B cell (primary cell): ENCODE data around the gene TUBA4B. TPM values are rescaled to one million over a fixed set of nuclear protein-coding genes. Genes with fewer than 3 reads are reported as not detected.

Experiments
- ATAC-seq: fragments of 200-7000 bp; cut with Tn5 transposase; one replicate; pipeline ENCODE4 v1.10.0; 2021; ENCODE audit warnings: low read depth, mild to moderate bottlenecking, moderate number of reproducible peaks, moderate library complexity
- CTCF ChIA-PET: fragments of 350-600 bp; sonication (Branson Sonifier 250); formaldehyde crosslinking; loops from one replicate; lab custom pipeline; 2021; ENCODE audit warnings: antibody characterized with exemption, inconsistent platforms; lab: Charles Lee
- POLR2A ChIA-PET: fragments of 350-600 bp; sonication (Branson Sonifier 250); formaldehyde crosslinking; loops from one replicate; lab custom pipeline; 2021; ENCODE audit warnings: antibody characterized with exemption; lab: Charles Lee
- DNase-seq: peaks from one replicate; pipeline ENCODE4 v3.0.0; 2013
- H2AFZ ChIP-seq: 2 replicates; pipeline ENCODE4 v1.6.1; 2012; ENCODE audit warnings: mild to moderate bottlenecking, low read depth, low read length; ENCODE audit not compliant: insufficient read depth, poor library complexity, severe bottlenecking
- H3K27ac ChIP-seq, 2 donors: 1 replicate in 1 of 2; 2 replicates in 1 of 2; pipeline ENCODE4 v1.5.1; 2012 to 2013; ENCODE audit warnings: low read length in 2 of 2, mild to moderate bottlenecking in 2 of 2, moderate library complexity in 1 of 2
- H3K27me3 ChIP-seq, 4 experiments: fragments of 200-600 bp in 1 of 4; sonication (generic) in 1 of 4; replicated peaks in 1 of 4; 1 replicate in 2 of 4; 2 replicates in 2 of 4; pipeline versions ENCODE4 v1.6.1 to v1.7.0; 2013 to 2016; ENCODE audit warnings: low read length in 3 of 4, mild to moderate bottlenecking in 2 of 4, mixed read lengths in 1 of 4, moderate library complexity in 1 of 4; ENCODE audit not compliant: insufficient read depth in 4 of 4, control insufficient read depth in 3 of 4; ENCODE audit errors: control extremely low read depth in 1 of 4
- H3K36me3 ChIP-seq, 2 experiments: replicated peaks in 1 of 2; 1 replicate in 1 of 2; 2 replicates in 1 of 2; pipeline versions ENCODE4 v1.6.1 to v1.7.1; 2013; ENCODE audit warnings: low read length in 1 of 2; ENCODE audit not compliant: insufficient read depth in 2 of 2, control insufficient read depth in 1 of 2; ENCODE audit errors: control extremely low read depth in 1 of 2, extremely low read depth in 1 of 2
- H3K4me1 ChIP-seq, 2 donors: fragments of 200-600 bp in 1 of 2; sonication (generic) in 1 of 2; 1 replicate in 1 of 2; 2 replicates in 1 of 2; pipeline versions ENCODE4 v1.5.1 to v1.6.1; 2013 to 2017; ENCODE audit warnings: low read length in 2 of 2; ENCODE audit not compliant: control insufficient read depth in 2 of 2, insufficient read depth in 2 of 2
- H3K4me2 ChIP-seq: replicated peaks from 2 replicates; pipeline ENCODE3; 2012; ENCODE audit warnings: mild to moderate bottlenecking, low read depth, low read length; ENCODE audit not compliant: poor library complexity, severe bottlenecking
- H3K4me3 ChIP-seq, 5 experiments: fragments of 200-600 bp in 1 of 5; sonication (generic) in 1 of 5; 1 replicate in 3 of 5; 2 replicates in 2 of 5; pipeline versions ENCODE4 v1.5.1 to v1.7.0; 2011 to 2016; ENCODE audit warnings: low read length in 4 of 5, mild to moderate bottlenecking in 4 of 5, low read depth in 2 of 5, control low read depth in 1 of 5, moderate library complexity in 1 of 5; ENCODE audit not compliant: insufficient read depth in 1 of 5; ENCODE audit errors: control extremely low read depth in 1 of 5, extremely low read depth in 1 of 5
- H3K79me2 ChIP-seq: fragments of 200-600 bp; sonication (generic); one replicate; pipeline ENCODE4 v1.6.0; 2016; ENCODE audit warnings: low read length; ENCODE audit not compliant: control insufficient read depth, insufficient read depth
- H3K9ac ChIP-seq: fragments of 200-600 bp; sonication (generic); 2 replicates; pipeline ENCODE4 v1.6.1; 2017; ENCODE audit warnings: mild to moderate bottlenecking, low read length, moderate library complexity
- H3K9me3 ChIP-seq, 3 donors: one replicate each; pipeline versions ENCODE4 v1.6.1 to v1.7.1; 2013; ENCODE audit warnings: low read length in 2 of 3; ENCODE audit not compliant: control insufficient read depth in 2 of 3, insufficient read depth in 1 of 3; ENCODE audit errors: control extremely low read depth in 1 of 3
- H4K20me1 ChIP-seq: 2 replicates; pipeline ENCODE4 v1.6.0; 2012; ENCODE audit warnings: mild to moderate bottlenecking, low read length; ENCODE audit not compliant: insufficient read depth, control insufficient read depth, poor library complexity, severe bottlenecking
- H3K27ac Mint-ChIP-seq: one replicate; pipeline ENCODE4 v1.8.0; 2021; ENCODE audit warnings: mixed read lengths
- H3K27me3 Mint-ChIP-seq: one replicate; pipeline ENCODE4 v1.8.0; 2021; ENCODE audit warnings: mixed read lengths
- H3K4me1 Mint-ChIP-seq: one replicate; pipeline ENCODE4 v1.8.0; 2021; ENCODE audit warnings: mixed read lengths
- H3K4me3 Mint-ChIP-seq: one replicate; pipeline ENCODE4 v1.8.0; 2021; ENCODE audit warnings: mixed read lengths
- H3K9me3 Mint-ChIP-seq: one replicate; pipeline ENCODE4 v1.8.0; 2022; ENCODE audit warnings: mixed read lengths; ENCODE audit not compliant: insufficient read depth
- CTCF ChIP-seq: fragments of 200-600 bp; IDR thresholded peaks from one replicate; pipeline ENCODE4 v1.8.0; 2022; ENCODE audit warnings: antibody characterized with exemption, mild to moderate bottlenecking
- EZH2 ChIP-seq: IDR thresholded peaks from 2 replicates; pipeline ENCODE4 v1.6.1; 2012; ENCODE audit warnings: borderline replicate concordance, low read depth, mild to moderate bottlenecking, moderate library complexity, low read length; ENCODE audit not compliant: insufficient read depth, poor library complexity, severe bottlenecking
- WGBS: methylation state at CpG from one replicate; pipeline ENCODE4 v1.1.5; 2013; ENCODE audit warnings: missing lambda C conversion rate; ENCODE audit not compliant: insufficient coverage; 5-methylcytosine and 5-hydroxymethylcytosine counted together
- intact Hi-C: fragments of 100-400 bp; cut with micrococcal nuclease; formaldehyde crosslinking; loops from one replicate; pipeline ENCODE4 v1.10.0; 2022
- polyA minus RNA-seq: library from RNA; depleted of rRNA, polyadenylated mRNA; stranded (reverse); fragments of >200 nt; gene quantifications from 2 replicates; pipeline ENCODE4 v1.2.3, GENCODE V29; 2012
- polyA plus RNA-seq: library from polyadenylated mRNA; depleted of rRNA; stranded (reverse); fragments of >200 nt; gene quantifications from 2 replicates; pipeline ENCODE4 v1.2.3, GENCODE V29; 2012
- total RNA-seq, 2 donors: library from RNA; stranded (reverse); fragments of 120-200 nt in 1 of 2; gene quantifications; 1 replicate in 1 of 2; 2 replicates in 1 of 2; pipeline versions ENCODE4 v1.2.3 to v1.2.4, GENCODE V29; 2013 to 2022

The TUBA4B gene
- not detected in 2 replicates for total RNA-seq
- not detected for total RNA-seq (2013)
- polyA plus RNA-seq: 0.12 TPM in 1 of 2 replicates, not detected in the other
- not detected in 2 replicates for polyA minus RNA-seq

DNA sequence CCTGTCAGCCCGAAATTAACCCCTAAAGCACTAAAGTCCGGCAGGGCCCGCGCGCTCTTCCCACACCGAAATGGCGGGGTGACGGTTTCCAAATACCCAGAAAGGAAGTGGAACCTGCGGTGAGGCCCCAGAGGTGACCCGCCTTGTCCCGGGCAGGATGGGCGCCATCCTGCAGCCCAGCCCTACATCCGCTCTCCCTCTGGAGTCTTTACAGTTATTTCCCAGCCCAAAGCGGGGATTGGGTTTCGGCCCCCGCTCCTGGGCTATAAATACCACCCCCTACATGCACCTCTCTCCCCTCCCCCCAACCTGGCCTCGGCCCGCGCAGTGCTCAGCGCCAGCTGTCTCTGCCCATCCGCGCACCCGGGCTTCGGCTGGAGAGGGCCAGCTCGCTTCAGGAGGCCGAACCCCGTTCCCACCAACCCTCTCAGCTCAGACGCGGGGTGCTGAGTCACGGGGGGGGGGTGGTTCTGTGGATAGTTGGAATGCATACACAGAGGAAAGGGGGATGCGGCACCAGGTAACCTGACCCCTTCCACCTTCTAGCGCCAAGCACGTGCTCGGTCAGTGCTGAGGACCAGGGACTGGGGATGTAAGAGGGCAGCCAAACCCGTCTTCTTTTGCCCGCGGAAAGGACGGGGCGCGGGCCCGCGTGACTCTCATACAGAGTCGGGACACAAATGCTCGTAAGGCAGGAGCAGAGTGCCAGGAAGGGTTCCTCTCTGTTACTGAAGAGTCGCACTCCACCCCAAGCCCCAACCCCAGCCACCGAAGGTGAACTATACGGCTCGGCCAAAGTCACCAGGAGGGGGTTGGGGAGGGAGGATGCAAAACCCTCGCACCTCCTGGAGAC, at the start of gene TUBA4B:
TUBA4B (plus strand) TSS at position 344 of the 853 bp plus-strand sequence; CDS start at position 509, 165 bp downstream.
- H3K4me2 ChIP-seq: peak within 1 kb of the TSS; percentile 100
- H3K4me1 Mint-ChIP-seq: peaks cover 57% of the 10 kb centered on the region
- peaks cover 22% of the 10 kb centered on the region for H4K20me1 ChIP-seq
- peak within 1 kb of the TSS; percentile 87 for H3K4me3 Mint-ChIP-seq
- peak within 1 kb of the TSS; percentile 90 for H3K9ac ChIP-seq
- peaks cover 48% of the 10 kb centered on the region for H3K79me2 ChIP-seq
- H3K27ac Mint-ChIP-seq: peak within 1 kb of the TSS; percentile 96
- intact Hi-C loops: loop anchor here (1.0 to 5.0 kb wide), 5 partner anchors 8 to 1036 kb away; partner anchors contain the start of genes ARPC2, GLB1L, NHEJ1 and STK16
- ChIA-PET CTCF (interaction anchor here (0.6 to 7.6 kb wide), 16 partner anchors 8 to 82 kb away, joined by 3 to 97 read pairs (median 10); partner anchors contain the start of genes ABCB6, ANKZF1, ATG9A and CNPPD1), POLR2A (interaction anchor here (0.6 to 4.2 kb wide), 14 partner anchors 8 to 356 kb away, joined by 3 to 106 read pairs (median 6); partner anchors contain the start of genes ABCB6, ANKZF1, ATG9A and CNPPD1)
- no peaks in the 10 kb centered on the region for H3K9me3 Mint-ChIP-seq
- no peaks in the 10 kb centered on the region for H3K9me3 ChIP-seq
- peaks cover 2 to 31% of the 10 kb centered on the region in 2 experiments for H3K36me3 ChIP-seq
- peak; percentile 12 for ATAC-seq
- peaks cover 42 to 52% of the 10 kb centered on the region in 2 donors for H3K4me1 ChIP-seq
- DNase-seq: peak; percentile 64
- H3K27me3 Mint-ChIP-seq: no peaks in the 10 kb centered on the region
- TF ChIP-seq CTCF (no peak), EZH2 (no peak)
- H3K27me3 ChIP-seq: no peaks in the 10 kb centered on the region
- peak within 1 kb of the TSS; percentile 93 to 94 for H3K27ac ChIP-seq
- WGBS: under 1% methylated on average over 39 of the region's 49 CpGs
- H3K4me3 ChIP-seq: peak within 1 kb of the TSS; percentile 83 to 97 (median 90)
- peak within 1 kb of the TSS; percentile 93 for H2AFZ ChIP-seq
